ENCODE data around the gene CARS1.

- TF ChIP-seq, protein P1, sequence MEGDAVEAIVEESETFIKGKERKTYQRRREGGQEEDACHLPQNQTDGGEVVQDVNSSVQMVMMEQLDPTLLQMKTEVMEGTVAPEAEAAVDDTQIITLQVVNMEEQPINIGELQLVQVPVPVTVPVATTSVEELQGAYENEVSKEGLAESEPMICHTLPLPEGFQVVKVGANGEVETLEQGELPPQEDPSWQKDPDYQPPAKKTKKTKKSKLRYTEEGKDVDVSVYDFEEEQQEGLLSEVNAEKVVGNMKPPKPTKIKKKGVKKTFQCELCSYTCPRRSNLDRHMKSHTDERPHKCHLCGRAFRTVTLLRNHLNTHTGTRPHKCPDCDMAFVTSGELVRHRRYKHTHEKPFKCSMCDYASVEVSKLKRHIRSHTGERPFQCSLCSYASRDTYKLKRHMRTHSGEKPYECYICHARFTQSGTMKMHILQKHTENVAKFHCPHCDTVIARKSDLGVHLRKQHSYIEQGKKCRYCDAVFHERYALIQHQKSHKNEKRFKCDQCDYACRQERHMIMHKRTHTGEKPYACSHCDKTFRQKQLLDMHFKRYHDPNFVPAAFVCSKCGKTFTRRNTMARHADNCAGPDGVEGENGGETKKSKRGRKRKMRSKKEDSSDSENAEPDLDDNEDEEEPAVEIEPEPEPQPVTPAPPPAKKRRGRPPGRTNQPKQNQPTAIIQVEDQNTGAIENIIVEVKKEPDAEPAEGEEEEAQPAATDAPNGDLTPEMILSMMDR (IDR thresholded peaks at IDR 0.05), result no peak
- TF ChIP-seq EZH2 (IDR thresholded peaks at IDR 0.05) (no peak), EZH2phosphoT487 (IDR thresholded peaks at IDR 0.05) (no peak)
Observed at GRCh38 chr11:3056296-3057068, 741 bp downstream of the CARS1 start.

Data from neural progenitor cell (in vitro differentiated cells).